ENCODE results near the gene VPS4B.
"Not testable (repeated sequence)": the region's sequence is repeated elsewhere in the genome, so short reads cannot be mapped to it uniquely, and the experiment has no call there.

VPS4B gene

DNA sequence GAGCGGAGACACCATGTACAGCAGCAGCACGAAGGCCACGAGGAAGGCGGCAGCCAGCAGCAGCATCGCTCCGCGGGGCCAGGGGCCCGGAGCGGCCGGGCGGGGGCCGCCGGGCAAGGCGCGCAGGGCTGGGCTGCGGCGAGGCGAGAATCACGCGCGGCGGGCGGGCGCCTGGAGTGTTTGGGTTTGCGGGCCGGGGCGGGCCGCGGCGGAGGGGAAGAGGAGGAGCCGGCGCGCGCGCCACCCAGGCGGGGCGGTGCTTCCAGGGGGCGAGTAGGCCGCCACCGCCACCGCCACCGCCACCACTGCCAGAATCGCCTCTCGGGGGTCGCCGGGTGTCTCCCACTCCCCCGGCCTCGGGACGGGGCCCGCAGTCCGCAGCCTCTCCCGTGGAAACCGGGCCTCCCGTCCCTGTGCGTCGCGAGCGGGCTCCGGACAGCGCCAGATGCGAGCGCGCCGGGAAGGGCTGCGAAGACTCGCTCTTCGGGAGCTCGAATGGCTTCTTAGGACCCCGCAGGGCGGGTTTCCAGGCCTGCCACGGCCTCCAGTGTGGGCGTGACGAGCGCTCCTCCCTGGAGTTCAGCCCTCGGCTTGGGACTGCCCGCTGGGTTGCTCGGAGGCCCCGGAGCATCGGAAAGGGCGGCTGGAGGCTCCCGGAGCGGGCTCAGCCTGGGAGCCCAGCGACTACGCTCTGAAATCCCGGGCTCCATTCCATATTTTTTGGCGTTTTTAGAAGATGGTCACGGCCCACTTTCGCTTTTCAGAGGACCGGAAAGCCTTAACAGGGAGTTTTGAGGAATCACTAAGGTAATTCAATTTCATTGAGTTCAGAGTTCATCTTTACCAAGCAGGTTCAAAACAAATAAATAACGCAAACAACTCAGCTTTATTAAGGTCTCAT is 55.0 kb downstream of the VPS4B start, which contains the start of gene KDSR:
TSS of gene KDSR (minus strand) at position 154 of the 901 bp plus-strand sequence. CDS start at position 66, 88 bp downstream.
- peak; percentile 95 for DNase-seq

DNA sequence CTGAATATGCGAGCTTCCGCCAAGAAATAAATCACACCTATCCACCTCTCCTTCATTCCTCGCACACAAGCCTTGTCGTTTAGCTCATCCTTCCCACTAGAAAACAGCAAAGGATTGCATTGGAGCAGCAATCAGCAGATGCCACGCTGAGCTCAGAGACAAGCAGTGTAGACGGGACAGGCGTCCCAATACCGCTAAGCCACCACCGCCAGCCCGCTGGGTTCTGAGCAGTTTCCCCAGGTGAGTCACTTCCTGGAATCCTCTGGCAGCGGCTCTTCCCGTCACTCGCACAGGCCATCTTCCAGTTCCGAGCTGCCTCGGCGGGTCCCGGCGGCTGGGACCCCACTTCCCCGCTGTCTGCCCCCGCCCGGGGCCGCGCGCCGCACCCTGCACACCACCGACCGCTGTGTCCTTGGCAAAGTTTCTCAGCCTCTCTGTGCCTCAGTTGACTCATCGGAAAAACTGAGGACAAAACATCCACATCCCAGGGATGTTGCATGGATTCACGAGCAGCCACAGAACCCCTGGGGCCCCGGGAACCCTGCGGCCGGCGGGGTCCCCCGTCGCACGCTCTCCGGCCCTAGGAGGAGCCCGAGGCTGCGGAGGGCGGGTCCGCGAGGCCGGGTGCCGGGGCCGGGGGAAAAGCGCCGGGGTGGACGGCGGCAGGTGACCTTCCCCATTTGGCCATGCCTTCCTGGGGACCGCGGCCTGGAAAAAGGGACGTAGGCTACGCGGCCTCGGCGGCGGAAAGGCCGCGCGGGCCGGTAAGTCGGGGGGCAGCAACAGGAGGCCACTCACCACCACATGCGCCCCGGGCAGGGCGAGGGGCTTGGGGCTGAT is 55.8 kb downstream of the VPS4B start:
- no peak for DNase-seq

DNA sequence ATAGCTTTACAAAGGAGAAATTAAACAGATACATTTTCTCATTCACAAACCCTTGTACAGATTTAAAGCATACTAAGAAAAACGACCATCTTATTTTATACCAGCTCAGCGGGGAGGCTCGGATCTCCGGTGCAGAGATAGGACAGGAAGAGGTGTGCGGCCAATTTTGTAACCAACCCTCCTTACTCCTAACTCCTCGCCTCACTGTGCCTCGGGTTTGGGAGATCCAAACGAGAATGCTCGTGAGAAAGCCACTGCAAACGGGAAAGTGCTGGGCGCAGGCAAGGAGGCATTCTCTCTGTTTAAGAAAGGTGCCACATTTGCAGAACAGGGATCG is 56.4 kb downstream of the VPS4B start:
- DNase-seq: no peak

DNA sequence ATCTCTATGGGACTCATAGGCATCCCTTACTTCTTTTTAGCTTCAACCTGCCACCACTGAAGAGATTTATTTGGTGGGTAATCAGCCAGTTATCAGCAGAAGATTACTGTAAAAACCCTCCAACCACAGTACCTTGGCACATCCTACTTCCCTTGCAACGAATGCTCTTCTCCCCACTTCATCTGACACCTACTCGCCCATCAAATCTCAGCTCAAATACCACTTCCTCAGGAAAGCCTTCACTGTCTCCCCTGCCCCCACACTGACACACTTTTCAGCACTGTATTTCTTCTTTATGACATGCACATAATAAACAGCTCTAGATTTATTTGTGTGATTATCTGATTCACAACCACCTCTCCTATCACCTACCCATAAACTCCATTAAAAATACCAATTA is 58.3 kb downstream of the VPS4B start:
- no peak for DNase-seq

DNA sequence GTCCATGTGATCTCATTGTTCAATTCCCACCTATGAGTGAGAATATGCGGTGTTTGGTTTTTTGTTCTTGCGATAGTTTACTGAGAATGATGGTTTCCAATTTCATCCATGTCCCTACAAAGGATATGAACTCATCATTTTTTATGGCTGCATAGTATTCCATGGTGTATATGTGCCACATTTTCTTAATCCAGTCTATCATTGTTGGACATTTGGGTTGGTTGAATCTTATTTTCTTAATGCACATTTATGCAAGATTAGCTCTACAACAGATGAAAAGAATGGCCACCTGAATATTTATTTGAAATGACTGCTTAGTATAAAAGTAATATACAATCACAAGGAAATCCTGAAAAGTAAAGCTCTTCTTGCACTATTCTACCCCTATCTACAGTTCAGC is 58.9 kb downstream of the VPS4B start:
- not testable (repeated sequence) for DNase-seq

DNA sequence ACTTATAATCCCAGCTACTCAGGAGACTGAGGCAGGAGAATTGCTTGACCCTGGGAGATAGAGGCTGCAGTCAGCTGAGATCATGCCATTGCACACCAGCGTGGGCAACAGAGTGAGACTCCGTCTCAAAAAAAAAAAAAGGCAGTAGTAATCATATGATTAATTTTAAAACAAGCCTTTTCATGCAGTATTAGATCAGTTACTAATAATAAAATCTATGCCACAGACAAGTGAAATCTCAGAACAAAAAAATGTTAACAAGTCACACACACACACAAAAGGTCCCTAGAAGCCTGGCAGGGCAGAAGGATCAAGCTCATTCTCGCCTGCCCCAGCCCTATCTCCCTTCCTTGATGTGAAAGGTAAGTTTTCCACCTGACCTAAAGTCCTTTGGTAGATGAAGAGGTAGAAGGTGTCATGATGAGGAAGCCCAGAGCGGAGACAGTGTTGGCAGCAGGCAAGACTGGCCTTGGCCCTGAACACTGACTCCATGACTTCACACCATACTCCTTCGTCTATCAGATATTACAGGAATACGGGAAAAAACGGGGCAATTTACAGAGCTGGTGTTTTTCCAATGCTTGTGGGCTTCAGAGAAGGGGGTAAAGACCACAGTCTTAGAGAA is 65.9 kb downstream of the VPS4B start:
- DNase-seq: no peak

DNA sequence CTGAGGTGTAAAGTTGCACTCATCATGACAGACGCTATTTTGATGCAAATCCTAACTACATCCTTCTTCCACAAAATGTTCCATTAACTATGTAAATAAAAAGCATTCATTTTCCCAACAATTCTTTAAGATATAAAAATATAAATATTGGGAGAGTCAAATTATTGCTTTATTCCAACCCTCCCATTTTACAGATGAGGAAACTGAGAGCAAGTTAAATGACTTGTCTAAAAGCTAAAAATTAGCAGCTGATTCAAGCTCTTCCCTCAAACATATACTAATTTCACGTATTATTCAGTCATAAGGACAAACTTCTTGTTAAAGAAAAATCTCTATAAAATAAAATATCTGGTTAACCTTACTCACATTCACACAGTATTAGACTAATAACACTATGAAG is 72.0 kb downstream of the VPS4B start:
- no peak for DNase-seq

DNA sequence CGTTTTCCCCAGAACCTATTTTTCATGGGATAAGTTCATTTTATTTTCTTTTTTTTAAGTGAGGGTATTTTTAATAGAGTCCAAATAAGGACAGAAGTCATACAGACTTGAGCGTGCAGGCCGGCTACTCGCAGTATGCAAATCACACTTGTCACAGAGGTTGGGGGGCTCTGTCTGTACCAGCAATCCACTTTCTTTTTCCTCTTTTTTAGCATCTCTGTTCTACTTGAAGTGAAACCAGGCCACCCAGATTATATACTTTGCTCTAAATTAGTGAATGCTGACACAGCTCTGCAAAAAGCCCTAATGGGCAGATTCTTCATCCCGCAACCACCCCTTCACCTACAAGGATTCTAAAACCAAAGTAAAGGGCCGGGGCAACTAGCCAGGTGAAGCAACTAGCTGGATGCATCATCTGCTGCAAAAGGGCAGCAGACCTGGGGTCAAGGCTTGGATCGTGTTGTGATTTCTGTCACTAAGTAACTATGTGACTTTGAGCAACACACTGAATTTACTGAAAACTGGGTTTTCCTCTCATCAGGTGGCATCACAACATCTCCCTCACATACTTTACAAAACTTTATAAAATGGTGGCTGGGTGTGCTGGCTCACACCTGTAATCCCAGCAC is 73.7 kb downstream of the VPS4B start:
- DNase-seq: no peak

DNA sequence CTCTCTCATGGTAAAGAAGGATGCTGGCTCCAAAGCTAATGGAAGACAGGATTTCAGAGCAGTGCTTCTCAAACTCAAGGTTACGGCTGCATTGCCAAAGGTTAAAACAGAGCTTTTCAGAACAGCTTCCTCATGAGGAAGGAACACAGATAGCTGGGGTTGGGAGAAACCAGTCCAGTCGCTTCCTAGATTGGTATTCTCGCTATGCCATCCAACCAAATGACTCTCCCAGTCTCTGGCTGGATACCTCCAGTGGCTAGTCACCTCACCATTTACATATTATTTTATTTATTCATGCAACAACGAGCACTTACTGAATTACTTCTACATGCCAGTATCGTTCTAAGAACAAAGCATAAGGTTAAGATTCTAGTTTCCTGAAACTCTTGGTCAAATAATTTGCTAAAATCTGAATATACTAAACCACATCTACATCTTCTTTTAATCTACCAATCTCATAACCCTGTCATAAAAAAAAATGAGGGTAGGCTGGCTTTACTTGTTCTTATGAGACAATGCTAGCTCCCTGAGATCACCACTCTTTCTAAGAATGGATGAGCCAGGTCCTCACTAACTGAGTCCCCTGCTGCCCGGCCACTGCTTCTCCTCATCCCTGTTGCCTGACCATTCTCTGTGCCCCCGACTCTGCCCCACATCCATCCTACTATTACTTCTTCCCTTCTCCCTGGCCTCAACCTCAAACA is 75.6 kb downstream of the VPS4B start:
- no peak for DNase-seq

DNA sequence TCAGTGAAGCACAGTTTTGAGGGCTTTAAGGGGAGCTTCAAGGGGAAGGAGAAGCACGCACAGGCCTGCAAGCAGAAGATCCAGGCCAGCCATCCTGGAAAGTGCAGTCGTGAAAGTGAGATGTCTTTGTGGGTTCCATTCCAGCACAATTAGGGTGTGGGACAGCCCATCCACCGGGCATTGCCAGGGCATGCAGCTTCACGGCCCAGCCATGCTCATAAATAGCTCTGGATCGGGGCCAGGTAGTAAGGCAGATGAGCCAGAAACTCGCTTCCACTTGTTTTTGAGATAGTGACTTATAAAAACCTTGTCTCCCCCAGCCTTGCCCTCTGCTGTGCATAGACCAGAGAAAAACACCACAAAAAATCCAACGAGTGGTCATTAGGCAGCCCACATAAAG is 76.2 kb downstream of the VPS4B start:
- no peak for DNase-seq

DNA sequence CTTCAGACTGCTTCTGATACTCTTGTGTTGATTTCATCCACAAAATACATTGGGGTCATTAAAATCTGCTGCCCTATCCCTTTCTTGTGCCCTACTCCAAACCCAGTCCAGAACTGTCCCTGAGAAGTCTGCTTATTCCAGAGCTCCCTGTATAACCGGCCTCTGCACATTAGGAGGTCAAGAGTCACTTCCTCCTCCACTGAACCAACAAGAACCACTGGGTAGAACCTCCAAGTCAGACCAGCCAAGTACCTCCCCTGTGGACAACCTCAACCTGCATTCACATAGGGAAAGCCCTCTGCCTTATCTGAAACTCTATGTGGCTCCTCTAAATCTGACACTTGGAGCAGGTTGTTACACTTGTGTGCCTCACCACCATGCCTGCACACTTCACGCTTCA is 77.4 kb downstream of the VPS4B start:
- no peak for DNase-seq

DNA sequence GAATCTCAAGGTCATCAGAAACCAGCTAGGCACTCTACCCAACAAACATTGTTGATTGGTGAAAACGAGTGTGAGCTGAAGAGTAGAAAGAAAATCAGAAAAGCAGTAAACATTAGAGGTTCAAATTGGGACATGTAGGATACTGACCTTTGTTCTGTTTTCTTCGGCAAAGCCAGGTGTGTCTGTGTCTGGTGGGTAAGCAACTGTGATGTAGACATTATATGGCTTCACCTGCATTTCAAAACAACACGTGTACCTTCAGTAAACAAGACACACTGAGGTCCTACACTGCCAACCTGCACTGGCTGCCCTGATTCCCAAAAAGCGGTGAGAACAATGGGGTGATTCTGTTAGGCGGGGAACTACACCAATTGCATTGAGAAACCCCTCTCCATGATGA is 78.0 kb downstream of the VPS4B start:
- no peak for DNase-seq

DNA sequence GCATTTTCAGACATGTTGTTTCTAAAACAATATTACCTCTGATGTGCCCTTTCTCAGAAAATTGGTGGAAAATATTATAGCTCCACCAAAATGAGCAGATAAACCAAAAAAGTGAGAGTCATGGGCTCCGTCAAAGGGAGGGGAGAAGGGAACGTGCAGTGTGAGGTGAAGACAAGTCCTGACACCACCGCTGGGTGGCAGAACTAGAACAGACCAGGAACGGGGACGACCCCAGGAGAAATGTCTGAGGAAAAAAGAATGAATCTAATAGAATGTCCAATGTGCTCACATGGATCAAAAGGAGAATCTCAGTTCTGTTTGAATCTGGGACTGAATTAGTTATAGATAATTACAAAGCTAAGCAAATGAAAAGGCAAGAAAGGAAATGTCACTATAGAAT is 80.1 kb downstream of the VPS4B start:
- DNase-seq: peak; percentile 21

DNA sequence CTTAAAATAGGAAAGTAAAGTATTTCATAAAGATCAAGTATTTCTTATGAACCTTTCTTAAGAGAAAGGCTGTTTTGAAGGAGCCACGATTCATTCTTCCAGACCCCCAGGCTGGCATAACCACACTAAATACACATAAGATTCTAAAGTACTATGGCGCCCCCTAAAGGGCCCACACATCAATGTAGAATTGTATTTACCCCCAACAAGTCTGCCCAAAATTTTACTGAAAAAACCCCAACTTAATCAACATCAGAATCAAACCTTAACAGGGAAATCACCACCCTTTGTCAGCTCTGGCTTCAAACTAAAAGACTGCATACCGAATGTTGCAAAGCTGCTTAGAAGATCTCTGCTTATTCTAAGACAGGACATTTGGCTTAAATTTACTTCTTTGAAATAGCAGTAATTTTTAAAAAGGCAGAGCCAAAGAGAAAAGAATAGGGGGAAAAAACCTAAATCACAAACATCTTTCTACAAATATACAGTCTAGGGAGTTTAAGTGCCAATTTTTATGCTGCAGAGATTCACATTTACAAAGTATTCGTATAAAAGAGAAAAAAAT is 82.3 kb downstream of the VPS4B start:
- peak; percentile 35 for DNase-seq
